ENCODE results near the gene TSEN34.

DNA sequence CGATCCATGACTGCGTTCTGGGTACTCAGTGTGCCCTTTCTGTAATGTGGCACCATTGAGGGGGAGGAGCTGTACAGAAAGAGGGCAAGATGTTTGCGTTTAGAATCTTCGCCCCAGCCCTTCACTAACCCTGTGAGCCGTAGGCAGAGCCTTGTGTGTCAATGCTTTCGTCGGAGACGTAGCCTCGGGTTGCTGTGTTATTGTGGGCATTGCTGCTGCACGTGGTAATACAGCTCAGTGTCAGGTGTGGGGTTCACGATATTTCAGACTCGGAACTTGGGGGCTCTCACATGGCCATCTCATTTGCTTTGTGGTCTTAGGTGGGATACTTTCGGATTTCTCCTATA lies 15.7 kb downstream of the TSEN34 start:
- TF ChIP-seq POLR2A (IDR thresholded peaks at IDR 0.05; ENCODE audit: low read length) (no peak), GATA1 (IDR thresholded peaks at IDR 0.05; ENCODE audit: low read depth, low read length) (no peak)

All from erythroblast (primary cell).